Gastrocnemius medialis (tissue), 4 donors: ENCODE results near the gene PDCD2L.

Experiments used
- CTCF ChIP-seq, 5 experiments: fragments of 450-650 bp in 3 of 5; fragments of 200-600 bp in 2 of 5; sonication (generic) in 2 of 5; IDR thresholded peaks in 4 of 5; conservative IDR thresholded peaks in 1 of 5; 1 replicate in 4 of 5; 2 replicates in 1 of 5; pipeline ENCODE4 v1.5.1; 2016 to 2019; ENCODE audit warnings: antibody characterized with exemption in 5 of 5, mild to moderate bottlenecking in 3 of 5, moderate library complexity in 3 of 5
- POLR2A ChIP-seq, 2 donors: fragments of 450-650 bp; IDR thresholded peaks; one replicate each; pipeline ENCODE4 v1.6.1; 2017; ENCODE audit warnings: antibody characterized with exemption in 2 of 2, mild to moderate bottlenecking in 2 of 2, moderate library complexity in 2 of 2

DNA sequence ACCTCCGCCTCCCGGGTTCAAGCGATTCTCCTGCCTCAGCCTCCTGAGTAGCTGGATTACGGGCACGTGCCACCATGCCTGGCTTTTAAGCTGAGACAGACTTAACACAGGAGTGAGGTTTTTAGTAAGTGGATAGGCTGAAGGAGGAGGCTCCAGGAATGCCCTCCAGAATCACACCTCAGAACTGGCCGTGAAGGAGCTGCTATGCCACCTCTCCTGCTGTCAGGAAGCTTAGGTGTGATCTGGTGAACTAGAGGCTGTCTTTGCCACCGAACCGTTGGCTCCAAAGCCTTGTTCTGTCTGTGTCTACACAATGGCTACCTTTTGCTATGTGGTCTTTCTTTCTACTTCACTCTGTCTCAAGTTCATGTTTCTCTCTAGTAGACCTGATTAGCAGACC, 4.2 kb downstream of the PDCD2L start:
- TF ChIP-seq CTCF (IDR thresholded peaks at IDR 0.05 in 4 of 5, conservative IDR thresholded peaks at IDR 0.05 in 1 of 5): no peak
- no peak for TF ChIP-seq POLR2A (IDR thresholded peaks at IDR 0.05)
